GM21381 (cell line): ENCODE results near the gene SSBP1.
"Not testable (repeated sequence)": the region's sequence is repeated elsewhere in the genome, so short reads cannot be mapped to it uniquely, and the experiment has no call there.

Experiments used
- ATAC-seq: cut with Tn5 transposase; IDR thresholded peaks from one replicate; pipeline ENCODE4 v1.9.1; 2021; ENCODE audit warnings: mild to moderate bottlenecking, moderate library complexity; ENCODE audit not compliant: unreplicated experiment

The SSBP1 gene

GRCh38 chr7:141737836-141738591 is at the start of gene SSBP1:
TSS of gene SSBP1 (plus strand) at chr7:141738358. CDS start at chr7:141739167, 809 bp downstream.
- ATAC-seq = peak; percentile 88

GRCh38 chr7:141689072-141689825 is 48.9 kb upstream of the SSBP1 start:
- not testable (repeated sequence) for ATAC-seq

GRCh38 chr7:141691540-141691939 is 46.6 kb upstream of the SSBP1 start:
- no peak for ATAC-seq

GRCh38 chr7:141691961-141692360 is 46.2 kb upstream of the SSBP1 start:
- ATAC-seq = no peak

GRCh38 chr7:141693082-141693481 is 45.1 kb upstream of the SSBP1 start:
- no peak for ATAC-seq

GRCh38 chr7:141695803-141696289 is 42.3 kb upstream of the SSBP1 start:
- ATAC-seq = no peak

- no peak for ATAC-seq
Observed at GRCh38 chr7:141696348-141696747, 41.8 kb upstream of the SSBP1 start.

- ATAC-seq = no peak
Observed at GRCh38 chr7:141697211-141697871, 40.8 kb upstream of the SSBP1 start.

- no peak for ATAC-seq
Observed at GRCh38 chr7:141698247-141699015, 39.7 kb upstream of the SSBP1 start.

- ATAC-seq = no peak
Observed at GRCh38 chr7:141699860-141700259, 38.3 kb upstream of the SSBP1 start.

- no peak for ATAC-seq
Observed at GRCh38 chr7:141700296-141700847, 37.8 kb upstream of the SSBP1 start.

GRCh38 chr7:141700848-141701371 is 37.2 kb upstream of the SSBP1 start:
- ATAC-seq = no peak

GRCh38 chr7:141701489-141702046 is 36.6 kb upstream of the SSBP1 start:
- ATAC-seq = peak; percentile 79

GRCh38 chr7:141702047-141702567 is 36.1 kb upstream of the SSBP1 start, which contains the start of gene DENND11:
TSS of gene DENND11 (minus strand) at chr7:141702166. CDS start at chr7:141702153, 13 bp downstream.
- peak; percentile 70 for ATAC-seq

GRCh38 chr7:141702892-141703291 is 35.3 kb upstream of the SSBP1 start:
- ATAC-seq = no peak

GRCh38 chr7:141704112-141704511 is 34.0 kb upstream of the SSBP1 start:
- ATAC-seq = no peak

GRCh38 chr7:141704741-141705140 is 33.4 kb upstream of the SSBP1 start:
- no peak for ATAC-seq

- ATAC-seq = no peak
Observed at GRCh38 chr7:141706239-141707064, 31.7 kb upstream of the SSBP1 start.

- ATAC-seq = no peak
Observed at GRCh38 chr7:141708351-141708750, 29.8 kb upstream of the SSBP1 start, which contains the start of gene WEE2. TSS of gene WEE2 (plus strand) at chr7:141708353. CDS start at chr7:141708759, 406 bp downstream.
